Measurements from ENCODE around the gene MFNG. TPM values are rescaled to one million over a fixed set of nuclear protein-coding genes. Genes with fewer than 3 reads are reported as not detected.

MFNG gene
- total RNA-seq, 1 donor: under 0.01 TPM

DNA sequence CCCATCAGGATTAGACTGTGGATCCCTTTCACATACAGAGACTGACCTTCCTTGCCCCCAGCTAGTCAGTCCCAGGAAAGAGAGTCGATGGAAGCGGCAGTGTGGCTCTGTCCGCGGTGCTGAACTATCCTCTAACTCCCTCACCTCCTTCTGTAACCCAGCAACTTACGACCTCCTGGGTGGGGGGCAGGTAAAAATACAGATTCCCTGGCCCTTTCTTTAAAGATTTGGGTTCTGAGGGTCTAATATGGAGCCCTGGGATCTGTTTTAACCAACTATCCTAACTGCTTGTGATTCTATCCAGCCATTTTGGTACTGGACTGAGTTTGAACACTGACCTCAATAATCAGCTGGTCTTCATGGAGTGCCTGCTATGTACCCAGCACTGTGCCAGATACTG, 23.2 kb downstream of the MFNG start:
- TF ChIP-seq, protein P1, sequence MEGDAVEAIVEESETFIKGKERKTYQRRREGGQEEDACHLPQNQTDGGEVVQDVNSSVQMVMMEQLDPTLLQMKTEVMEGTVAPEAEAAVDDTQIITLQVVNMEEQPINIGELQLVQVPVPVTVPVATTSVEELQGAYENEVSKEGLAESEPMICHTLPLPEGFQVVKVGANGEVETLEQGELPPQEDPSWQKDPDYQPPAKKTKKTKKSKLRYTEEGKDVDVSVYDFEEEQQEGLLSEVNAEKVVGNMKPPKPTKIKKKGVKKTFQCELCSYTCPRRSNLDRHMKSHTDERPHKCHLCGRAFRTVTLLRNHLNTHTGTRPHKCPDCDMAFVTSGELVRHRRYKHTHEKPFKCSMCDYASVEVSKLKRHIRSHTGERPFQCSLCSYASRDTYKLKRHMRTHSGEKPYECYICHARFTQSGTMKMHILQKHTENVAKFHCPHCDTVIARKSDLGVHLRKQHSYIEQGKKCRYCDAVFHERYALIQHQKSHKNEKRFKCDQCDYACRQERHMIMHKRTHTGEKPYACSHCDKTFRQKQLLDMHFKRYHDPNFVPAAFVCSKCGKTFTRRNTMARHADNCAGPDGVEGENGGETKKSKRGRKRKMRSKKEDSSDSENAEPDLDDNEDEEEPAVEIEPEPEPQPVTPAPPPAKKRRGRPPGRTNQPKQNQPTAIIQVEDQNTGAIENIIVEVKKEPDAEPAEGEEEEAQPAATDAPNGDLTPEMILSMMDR (IDR thresholded peaks at IDR 0.05; ENCODE audit: insufficient read depth, low read depth, low read length): no peak
- H3K4me3 ChIP-seq (ENCODE audit: low read depth, low read length): no peak overlapping the region
- peak; percentile 47 for DNase-seq (ENCODE audit: low read depth)

DNA sequence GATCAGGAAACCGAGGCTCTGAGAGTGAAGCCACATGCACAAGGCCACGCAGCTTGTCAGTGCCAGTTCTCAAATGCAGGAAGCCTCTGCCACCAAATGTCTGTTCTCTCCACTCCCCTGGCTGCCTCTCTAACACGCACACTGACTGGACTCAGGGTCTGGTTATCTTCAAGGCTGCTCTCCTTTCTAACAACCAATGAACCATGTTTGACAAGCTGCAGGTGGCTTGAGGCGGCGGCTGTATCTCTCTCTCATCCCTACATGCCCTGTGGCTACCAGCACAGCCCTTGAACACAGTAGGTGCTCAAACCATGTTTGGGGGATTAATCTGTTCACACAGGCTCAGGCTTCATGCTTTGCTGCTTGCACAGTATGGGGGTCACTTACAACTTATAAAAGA, 23.7 kb downstream of the MFNG start:
- no peak overlapping the region for H3K4me3 ChIP-seq (ENCODE audit: low read depth, low read length)
- no peak for DNase-seq (ENCODE audit: low read depth)
- TF ChIP-seq, protein P1 (IDR thresholded peaks at IDR 0.05; ENCODE audit: insufficient read depth, low read depth, low read length): no peak

DNA sequence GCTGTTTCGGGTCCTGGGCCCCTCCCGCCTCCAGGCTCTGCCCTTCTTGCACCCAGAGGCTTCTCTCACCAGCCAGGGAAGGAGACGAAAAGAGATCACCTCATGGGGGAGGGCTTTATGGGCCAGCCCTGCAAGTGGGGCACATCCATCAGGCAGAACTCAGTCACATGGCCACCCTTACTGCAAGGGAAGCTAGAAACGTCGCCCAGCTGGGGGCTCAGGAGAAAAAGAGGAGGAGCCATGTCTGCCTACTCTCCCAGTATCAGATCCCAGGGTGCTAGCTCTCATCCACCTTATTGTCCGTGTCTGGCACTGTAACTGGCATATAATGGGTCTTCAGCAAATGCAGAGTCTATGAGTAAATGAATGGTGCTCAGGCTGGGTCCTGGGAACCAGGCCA, 24.2 kb downstream of the MFNG start:
- no peak overlapping the region for H3K4me3 ChIP-seq (ENCODE audit: low read depth, low read length)
- TF ChIP-seq, protein P1 (IDR thresholded peaks at IDR 0.05; ENCODE audit: insufficient read depth, low read depth, low read length): no peak
- DNase-seq (ENCODE audit: low read depth): no peak

DNA sequence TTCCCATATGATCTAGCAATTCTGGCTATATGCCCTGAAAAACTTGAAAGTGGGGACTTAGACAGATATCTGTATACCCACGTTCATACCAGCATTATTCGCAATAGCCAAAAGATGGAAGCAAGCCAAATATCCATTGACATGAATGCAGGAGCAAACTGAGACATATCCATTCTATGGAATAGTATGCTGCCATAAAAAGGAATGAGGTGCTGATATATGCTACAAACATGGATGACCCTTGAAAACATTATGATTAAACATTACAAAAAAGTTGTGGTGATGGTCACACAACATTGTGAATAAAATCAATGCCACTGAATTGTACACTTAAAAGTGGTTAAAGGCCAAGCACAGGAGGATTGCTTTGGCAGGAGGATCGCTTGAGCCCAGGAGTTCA, 25.5 kb downstream of the MFNG start:
- no peak for DNase-seq (ENCODE audit: low read depth)
- no peak overlapping the region for H3K4me3 ChIP-seq (ENCODE audit: low read depth, low read length)
- TF ChIP-seq, protein P1 (IDR thresholded peaks at IDR 0.05; ENCODE audit: insufficient read depth, low read depth, low read length): no peak

DNA sequence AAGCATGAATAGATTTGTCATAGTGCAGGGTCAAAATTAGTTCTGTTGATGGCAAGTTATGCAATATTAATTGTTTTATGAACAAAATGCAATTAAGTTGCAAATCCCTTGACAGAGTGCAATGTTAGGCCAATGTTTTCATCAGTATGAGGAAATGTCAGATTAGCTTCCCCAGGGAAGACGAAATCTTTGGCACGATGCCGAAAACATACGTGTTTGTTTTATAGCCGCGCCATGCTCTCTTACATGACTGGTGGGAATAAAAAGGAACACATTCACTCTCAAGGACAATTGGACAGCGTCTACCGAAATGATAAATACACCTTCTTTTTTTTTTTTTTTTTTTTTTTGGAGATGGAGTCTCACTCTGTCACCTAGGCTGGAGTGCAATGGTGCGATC, 27.0 kb downstream of the MFNG start:
- TF ChIP-seq, protein P1 (IDR thresholded peaks at IDR 0.05; ENCODE audit: insufficient read depth, low read depth, low read length): no peak
- no peak overlapping the region for H3K4me3 ChIP-seq (ENCODE audit: low read depth, low read length)
- DNase-seq (ENCODE audit: low read depth): no peak

DNA sequence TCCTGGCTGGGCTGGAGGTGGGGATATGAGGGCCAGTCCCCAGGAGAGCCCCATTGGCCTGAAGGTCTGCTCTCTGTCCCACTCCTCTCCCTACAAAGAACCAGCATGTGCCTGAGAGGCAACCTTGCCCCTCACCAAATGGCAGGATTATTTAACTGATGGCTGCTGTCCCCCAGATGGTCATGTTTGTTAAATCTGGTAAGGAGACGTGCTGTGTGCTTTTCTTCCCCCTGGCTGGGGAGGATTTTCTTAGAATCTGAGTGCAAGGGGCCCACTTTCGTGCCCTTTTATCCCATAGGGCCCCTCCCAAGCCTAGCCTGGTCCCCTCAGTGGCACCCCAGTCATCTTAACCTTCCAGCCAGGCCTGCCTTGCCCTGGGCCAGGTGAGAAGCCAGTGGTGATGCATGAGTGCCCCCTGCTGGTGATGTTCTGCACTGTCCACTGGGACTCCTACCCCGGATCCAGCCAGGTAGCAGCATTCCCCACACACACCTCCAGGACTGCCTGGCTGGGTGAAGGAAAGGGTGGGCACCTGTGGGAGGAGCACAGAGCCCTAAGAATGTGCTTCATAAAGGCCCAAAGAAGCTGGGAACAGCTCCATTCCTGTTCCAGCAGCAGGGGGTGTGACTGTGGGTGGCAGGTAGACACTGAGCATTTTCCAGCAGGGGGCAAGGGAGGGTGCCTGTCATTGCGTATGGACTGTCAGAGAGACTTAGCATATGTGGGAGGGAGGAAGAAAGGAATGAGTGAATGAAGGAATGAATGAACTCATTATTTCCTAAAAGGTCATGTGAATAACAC, 28.9 kb downstream of the MFNG start:
- no peak overlapping the region for H3K4me3 ChIP-seq (ENCODE audit: low read depth, low read length)
- TF ChIP-seq, protein P1 (IDR thresholded peaks at IDR 0.05; ENCODE audit: insufficient read depth, low read depth, low read length): peak; percentile 98
- DNase-seq (ENCODE audit: low read depth): peak; percentile 53

DNA sequence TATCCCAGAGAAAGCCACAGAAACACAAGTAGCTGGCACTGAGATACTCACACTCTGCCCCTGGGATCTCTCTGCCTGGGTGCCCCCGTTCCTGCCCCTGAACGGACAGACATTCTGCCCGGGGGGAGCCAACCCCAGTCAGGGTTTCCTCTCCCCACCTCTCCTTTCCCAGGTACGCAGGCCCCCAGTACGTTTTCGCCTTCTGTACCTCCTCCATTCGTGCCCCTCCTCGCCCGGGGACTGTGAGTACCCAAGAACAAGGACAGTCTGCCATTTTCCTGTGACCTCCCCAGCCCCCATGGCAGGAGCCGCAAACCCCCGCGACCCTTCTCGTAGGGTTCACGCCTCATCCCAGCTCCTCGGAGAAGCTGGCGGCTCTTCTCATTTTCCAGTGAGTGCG, 29.8 kb downstream of the MFNG start:
- TF ChIP-seq, protein P1 (IDR thresholded peaks at IDR 0.05; ENCODE audit: insufficient read depth, low read depth, low read length): no peak
- no peak for DNase-seq (ENCODE audit: low read depth)
- no peak overlapping the region for H3K4me3 ChIP-seq (ENCODE audit: low read depth, low read length)

Data from fibroblast of villous mesenchyme (primary cell).